Gastrocnemius medialis (tissue), 4 donors: ENCODE results near the gene PLK3. TPM values are rescaled to one million over a fixed set of nuclear protein-coding genes. Genes with fewer than 3 reads are reported as not detected.
"Not testable (repeated sequence)": the region's sequence is repeated elsewhere in the genome, so short reads cannot be mapped to it uniquely, and the experiment has no call there.

ENCODE experiments used
- ATAC-seq, 2 donors: fragments of 150-250 bp; one replicate each; pipeline ENCODE4 v1.9.1; 2016
- DNase-seq, 2 donors: peaks; one replicate each; pipeline ENCODE4 v3.0.0-alpha.2; 2019
- H3K27ac ChIP-seq, 4 donors: fragments of 200-600 bp; sonication (generic); 1 replicate in 1 of 4; 2 replicates in 3 of 4; pipeline ENCODE4 v1.5.1; 2016 to 2018; ENCODE audit warnings: mild to moderate bottlenecking in 2 of 4, moderate library complexity in 1 of 4
- H3K27me3 ChIP-seq, 3 donors: fragments of 200-600 bp; sonication (generic) in 2 of 3; 1 replicate in 1 of 3; 2 replicates in 2 of 3; pipeline versions ENCODE4 v1.5.1 to v1.6.0; 2016 to 2019; ENCODE audit warnings: mild to moderate bottlenecking in 1 of 3, moderate library complexity in 1 of 3
- H3K36me3 ChIP-seq, 2 donors: fragments of 200-600 bp; sonication (generic) in 1 of 2; one replicate each; pipeline ENCODE4 v1.5.1; 2017 to 2018
- H3K4me1 ChIP-seq, 2 donors: fragments of 200-600 bp; sonication (generic) in 1 of 2; one replicate each; pipeline ENCODE4 v1.5.1; 2016 to 2017; ENCODE audit warnings: mild to moderate bottlenecking in 2 of 2
- H3K4me3 ChIP-seq, 4 donors: fragments of 200-600 bp; sonication (generic) in 3 of 4; 1 replicate in 1 of 4; 2 replicates in 3 of 4; pipeline ENCODE4 v1.5.1; 2016 to 2019; ENCODE audit warnings: mild to moderate bottlenecking in 2 of 4
- H3K9me3 ChIP-seq, 3 donors: fragments of 200-600 bp; sonication (generic) in 2 of 3; 1 replicate in 1 of 3; 2 replicates in 2 of 3; pipeline ENCODE4 v1.5.1; 2016 to 2019
- POLR2A ChIP-seq, 2 donors: fragments of 450-650 bp; IDR thresholded peaks; one replicate each; pipeline ENCODE4 v1.6.1; 2017; ENCODE audit warnings: antibody characterized with exemption in 2 of 2, mild to moderate bottlenecking in 2 of 2, moderate library complexity in 2 of 2
- in situ Hi-C, 4 donors: fragments of 200-750 bp; cut with MboI; loops; one replicate each; pipeline versions ENCODE4 v1.15.0 to v1.8.0; 2017; ENCODE audit warnings: low sequenced_read_pairs in 4 of 4
- intact Hi-C: fragments of 100-400 bp; cut with DNase I; formaldehyde crosslinking; loops from one replicate; pipeline ENCODE4 v1.15.1; 2023; ENCODE audit warnings: low total_unique reads
- total RNA-seq, 4 donors: library from RNA; depleted of rRNA; stranded (reverse); fragments of >200 nt; gene quantifications; one replicate each; pipeline versions ENCODE4 v1.1.0 to v1.2.3, GENCODE V29; 2016
- TF ChIP-seq, protein P1 (sequence below), 5 experiments: fragments of 450-650 bp in 3 of 5; fragments of 200-600 bp in 2 of 5; sonication (generic) in 2 of 5; IDR thresholded peaks in 4 of 5; conservative IDR thresholded peaks in 1 of 5; 1 replicate in 4 of 5; 2 replicates in 1 of 5; pipeline ENCODE4 v1.5.1; 2016 to 2019; ENCODE audit warnings: antibody characterized with exemption in 5 of 5, mild to moderate bottlenecking in 3 of 5, moderate library complexity in 3 of 5

PLK3 gene
- total RNA-seq, result 1 to 10 TPM; 1.6 to 4.3 (median 3.6) TPM

DNA sequence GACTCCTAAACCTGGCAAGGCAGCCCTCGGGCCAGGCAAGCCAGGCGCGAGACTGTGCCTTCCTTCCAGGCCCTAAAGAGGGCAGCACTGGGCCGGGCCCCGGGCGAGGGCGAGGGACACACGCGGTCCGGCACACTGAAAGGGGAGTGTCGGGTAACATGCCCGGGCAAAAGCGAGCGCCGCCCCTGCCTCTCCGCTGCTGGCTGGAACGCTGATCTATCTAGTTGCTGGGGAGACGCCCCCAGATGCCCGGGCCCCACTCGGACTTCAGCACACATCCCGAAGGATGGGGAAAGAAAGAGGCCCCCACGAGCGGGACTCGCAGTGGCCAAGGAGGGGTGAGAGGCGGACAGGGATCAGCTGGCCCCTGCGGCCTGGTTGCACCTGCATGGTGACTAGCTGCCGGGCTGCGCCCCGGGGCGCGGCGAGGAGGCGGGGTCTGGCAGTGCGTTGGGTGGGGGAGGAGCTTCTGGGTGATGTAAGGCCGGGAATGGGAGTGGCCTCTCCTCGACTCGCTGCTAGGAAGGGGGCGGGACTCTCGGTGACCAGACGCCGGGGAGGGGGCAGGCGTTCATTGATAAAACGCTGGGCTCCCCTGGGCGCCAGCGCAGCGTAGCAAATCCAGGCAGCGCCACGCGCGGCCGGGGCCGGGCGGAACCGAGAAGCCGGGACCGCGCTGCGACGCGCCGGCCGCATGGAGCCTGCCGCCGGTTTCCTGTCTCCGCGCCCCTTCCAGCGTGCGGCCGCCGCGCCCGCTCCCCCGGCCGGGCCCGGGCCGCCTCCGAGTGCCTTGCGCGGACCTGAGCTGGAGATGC lies at the start of gene PLK3:
PLK3 (plus strand) TSS at position 608 of the 815 bp plus-strand sequence; CDS start at position 695, 87 bp downstream.
- in situ Hi-C loops (loop anchor here in 1 of 4 donors (25.0 kb wide), 2 partner anchors 187 to 712 kb away; partner anchors contain the start of genes CCDC163, EIF2B3, MMACHC and PRDX1), intact Hi-C loops (loop anchor here (2.0 kb wide), 1 partner anchor 19 kb away; no protein-coding TSS in a partner anchor)
- H3K4me3 ChIP-seq, result peak within 1 kb of the TSS; percentile 71 to 81 (median 76)
- TF ChIP-seq, protein P1, sequence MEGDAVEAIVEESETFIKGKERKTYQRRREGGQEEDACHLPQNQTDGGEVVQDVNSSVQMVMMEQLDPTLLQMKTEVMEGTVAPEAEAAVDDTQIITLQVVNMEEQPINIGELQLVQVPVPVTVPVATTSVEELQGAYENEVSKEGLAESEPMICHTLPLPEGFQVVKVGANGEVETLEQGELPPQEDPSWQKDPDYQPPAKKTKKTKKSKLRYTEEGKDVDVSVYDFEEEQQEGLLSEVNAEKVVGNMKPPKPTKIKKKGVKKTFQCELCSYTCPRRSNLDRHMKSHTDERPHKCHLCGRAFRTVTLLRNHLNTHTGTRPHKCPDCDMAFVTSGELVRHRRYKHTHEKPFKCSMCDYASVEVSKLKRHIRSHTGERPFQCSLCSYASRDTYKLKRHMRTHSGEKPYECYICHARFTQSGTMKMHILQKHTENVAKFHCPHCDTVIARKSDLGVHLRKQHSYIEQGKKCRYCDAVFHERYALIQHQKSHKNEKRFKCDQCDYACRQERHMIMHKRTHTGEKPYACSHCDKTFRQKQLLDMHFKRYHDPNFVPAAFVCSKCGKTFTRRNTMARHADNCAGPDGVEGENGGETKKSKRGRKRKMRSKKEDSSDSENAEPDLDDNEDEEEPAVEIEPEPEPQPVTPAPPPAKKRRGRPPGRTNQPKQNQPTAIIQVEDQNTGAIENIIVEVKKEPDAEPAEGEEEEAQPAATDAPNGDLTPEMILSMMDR (IDR thresholded peaks at IDR 0.05 in 4 of 5, conservative IDR thresholded peaks at IDR 0.05 in 1 of 5), result peak; percentile 87 to 96 (median 94)
- peak; percentile 95 to 98 for TF ChIP-seq POLR2A (IDR thresholded peaks at IDR 0.05)
- H3K27ac ChIP-seq, result peak within 1 kb of the TSS; percentile 91 to 99 (median 95)
- H3K36me3 ChIP-seq, result peaks cover 0 to 10% of the 10 kb centered on the region in 2 donors
- ATAC-seq (peak; percentile 94), DNase-seq (peak; percentile 97)
- H3K27me3 ChIP-seq, result no peaks in the 10 kb centered on the region
- peaks cover 16 to 32% of the 10 kb centered on the region in 2 donors for H3K4me1 ChIP-seq
- H3K9me3 ChIP-seq, result no peaks in the 10 kb centered on the region

DNA sequence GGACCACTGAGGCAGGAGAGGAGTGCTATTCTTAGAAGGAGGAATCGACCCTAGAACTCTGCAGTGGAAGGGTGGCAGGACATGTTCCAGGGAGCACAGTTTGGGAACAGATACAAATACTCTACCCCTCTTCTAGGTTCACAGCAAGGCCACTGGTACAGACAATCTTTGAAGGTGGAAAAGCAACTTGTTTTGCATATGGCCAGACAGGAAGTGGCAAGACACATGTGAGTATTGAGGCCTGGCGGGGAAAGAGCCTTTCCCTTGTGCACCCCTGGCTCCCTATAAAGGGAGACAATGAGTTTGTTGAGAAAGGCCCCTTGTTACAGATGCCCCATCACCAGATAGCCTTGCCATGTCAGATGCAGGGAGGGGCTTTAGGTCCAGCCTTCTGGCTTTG lies 42.8 kb upstream of the PLK3 start:
- Histone ChIP-seq H3K36me3 (no peaks in the 10 kb centered on the region), H3K9me3 (no peaks in the 10 kb centered on the region), H3K4me1 (peaks cover 0 to 4% of the 10 kb centered on the region in 2 donors), H3K27me3 (no peaks in the 10 kb centered on the region), H3K27ac (no peak overlapping the region), H3K4me3 (no peak overlapping the region)
- DNase-seq (no peak), ATAC-seq (no peak)
- in situ Hi-C loops (no loop called here), intact Hi-C loops (no loop called here)
- no peak for TF ChIP-seq POLR2A (IDR thresholded peaks at IDR 0.05)
- TF ChIP-seq, protein P1 (IDR thresholded peaks at IDR 0.05 in 4 of 5, conservative IDR thresholded peaks at IDR 0.05 in 1 of 5), result no peak

DNA sequence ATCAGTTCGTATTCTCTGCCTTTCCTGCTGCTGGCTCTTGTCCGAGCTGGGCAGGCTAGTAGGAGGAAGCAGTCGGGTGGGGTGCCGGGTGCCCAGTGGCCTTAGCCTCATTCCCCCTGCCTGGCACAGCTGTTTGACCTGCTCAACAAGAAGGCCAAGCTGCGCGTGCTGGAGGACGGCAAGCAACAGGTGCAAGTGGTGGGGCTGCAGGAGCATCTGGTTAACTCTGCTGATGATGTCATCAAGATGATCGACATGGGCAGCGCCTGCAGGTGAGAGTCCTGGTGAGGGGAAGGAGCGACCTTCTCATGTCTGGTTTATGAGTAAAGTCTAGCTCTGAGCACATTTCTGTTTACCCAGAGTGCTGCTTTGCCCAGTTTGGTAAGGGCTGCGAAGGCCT lies 41.1 kb upstream of the PLK3 start:
- no peak for DNase-seq
- TF ChIP-seq POLR2A (IDR thresholded peaks at IDR 0.05), result no peak
- TF ChIP-seq, protein P1 (IDR thresholded peaks at IDR 0.05 in 4 of 5, conservative IDR thresholded peaks at IDR 0.05 in 1 of 5), result no peak
- H3K36me3 ChIP-seq, result no peaks in the 10 kb centered on the region
- no peak overlapping the region for H3K4me3 ChIP-seq
- no peaks in the 10 kb centered on the region for H3K27me3 ChIP-seq
- ATAC-seq, result no peak
- intact Hi-C loops, result no loop called here
- in situ Hi-C loops, result no loop called here
- H3K27ac ChIP-seq, result no peak overlapping the region
- H3K4me1 ChIP-seq, result peaks cover 0 to 4% of the 10 kb centered on the region in 2 donors
- H3K9me3 ChIP-seq, result no peaks in the 10 kb centered on the region

DNA sequence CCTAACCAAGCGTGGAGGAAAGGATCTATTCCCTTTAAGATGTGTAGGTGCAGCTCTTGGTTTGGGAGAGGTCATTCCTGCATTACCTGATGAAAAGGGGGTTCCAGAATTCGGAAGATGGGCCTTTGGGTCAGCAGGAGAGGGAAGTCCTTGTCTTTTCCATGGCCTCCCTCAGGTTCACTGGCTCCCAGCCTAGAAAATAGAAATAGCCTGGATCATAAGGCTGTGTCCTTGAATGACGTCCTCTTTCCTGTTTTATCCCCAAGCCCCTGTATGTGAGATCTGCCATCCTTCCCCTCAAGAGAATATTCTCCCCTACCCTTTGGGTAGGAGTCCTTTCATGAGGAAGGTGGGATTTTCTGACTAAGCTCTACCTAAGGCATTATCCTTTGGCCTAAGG lies 39.3 kb upstream of the PLK3 start:
- TF ChIP-seq, protein P1 (IDR thresholded peaks at IDR 0.05 in 4 of 5, conservative IDR thresholded peaks at IDR 0.05 in 1 of 5), result no peak
- TF ChIP-seq POLR2A (IDR thresholded peaks at IDR 0.05), result no peak
- Histone ChIP-seq H3K4me1 (peaks cover 0 to 4% of the 10 kb centered on the region in 2 donors), H3K27ac (no peak overlapping the region), H3K36me3 (no peaks in the 10 kb centered on the region), H3K9me3 (no peaks in the 10 kb centered on the region), H3K27me3 (no peaks in the 10 kb centered on the region), H3K4me3 (no peak overlapping the region)
- DNase-seq, result no peak
- in situ Hi-C loops, result no loop called here
- no peak for ATAC-seq
- intact Hi-C loops, result no loop called here

DNA sequence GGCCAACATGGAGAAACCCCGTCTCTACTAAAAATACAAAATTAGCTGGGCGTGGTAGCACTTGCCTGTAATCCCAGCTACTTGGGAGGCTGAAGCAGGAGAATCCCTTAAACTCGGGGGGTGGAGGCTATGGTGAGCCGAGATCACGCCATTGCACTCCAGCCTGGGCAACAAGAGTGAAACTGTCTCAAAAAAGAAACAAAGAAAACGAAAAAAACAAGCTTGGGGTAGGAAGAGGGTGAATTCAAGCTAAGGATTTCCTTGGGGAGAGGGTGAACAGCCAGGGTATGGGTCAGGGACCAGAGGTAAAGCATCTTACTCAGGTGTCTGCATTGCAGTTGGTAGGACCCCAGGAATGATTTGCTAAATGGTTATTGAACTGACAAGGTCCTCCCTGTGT lies 33.8 kb upstream of the PLK3 start:
- H3K4me3 ChIP-seq, H3K4me1 ChIP-seq, in situ Hi-C loops, H3K27ac ChIP-seq, H3K27me3 ChIP-seq, ATAC-seq, H3K9me3 ChIP-seq, intact Hi-C loops, H3K36me3 ChIP-seq, DNase-seq: not testable (repeated sequence)
